GM12801 (cell line): Measurements from ENCODE around the gene C2orf81.

ENCODE experiments used
- CTCF ChIP-seq: IDR thresholded peaks from one replicate; pipeline ENCODE4 v1.5.1; 2011; ENCODE audit warnings: control low read depth; ENCODE audit not compliant: insufficient read length; ENCODE audit errors: extremely low read depth

C2orf81 gene

GRCh38 chr2:74364533-74365505, 56.6 kb downstream of the C2orf81 start:
- no peak for TF ChIP-seq CTCF
